Endothelial cell (in vitro differentiated cells): ENCODE data around the gene LPCAT1. TPM values are rescaled to one million over a fixed set of nuclear protein-coding genes. Genes with fewer than 3 reads are reported as not detected.

Experiments used
- DNase-seq: peaks from one replicate; pipeline ENCODE4 v3.0.0; 2021; ENCODE audit warnings: low spot score
- H3K27ac Mint-ChIP-seq: one replicate; pipeline ENCODE4 v1.8.0; 2021; ENCODE audit warnings: mixed read lengths, inconsistent platforms; ENCODE audit not compliant: unreplicated experiment
- H3K27me3 Mint-ChIP-seq: one replicate; pipeline ENCODE4 v1.8.0; 2021; ENCODE audit warnings: mild to moderate bottlenecking, moderate library complexity, mixed read lengths, inconsistent platforms; ENCODE audit not compliant: unreplicated experiment
- H3K36me3 Mint-ChIP-seq: one replicate; pipeline ENCODE4 v1.8.0; 2021; ENCODE audit warnings: mild to moderate bottlenecking, low read depth, mixed read lengths, inconsistent platforms; ENCODE audit not compliant: unreplicated experiment
- H3K4me1 Mint-ChIP-seq: one replicate; pipeline ENCODE4 v1.8.0; 2021; ENCODE audit warnings: mild to moderate bottlenecking, mixed read lengths, inconsistent platforms; ENCODE audit not compliant: unreplicated experiment
- H3K4me3 Mint-ChIP-seq: one replicate; pipeline ENCODE4 v1.8.0; 2021; ENCODE audit warnings: mild to moderate bottlenecking, mixed read lengths, inconsistent platforms; ENCODE audit not compliant: unreplicated experiment
- H3K9me3 Mint-ChIP-seq: one replicate; pipeline ENCODE4 v1.8.0; 2021; ENCODE audit warnings: mixed read lengths, inconsistent platforms; ENCODE audit not compliant: unreplicated experiment
- CTCF ChIP-seq: fragments of 200-600 bp; sonication (generic); IDR thresholded peaks from one replicate; pipeline ENCODE4 v1.5.0; 2021; ENCODE audit warnings: antibody characterized with exemption; ENCODE audit not compliant: unreplicated experiment
- total RNA-seq: library from RNA; stranded (reverse); fragmentation: NEBNext Ultra II Directional; extraction: Animal tissue kit (Norgen Biotek cat#: 25700); gene quantifications from one replicate; pipeline ENCODE4 v1.2.1, GENCODE V29; 2021; ENCODE audit not compliant: unreplicated experiment

The LPCAT1 gene
- total RNA-seq, 1 donor from 2014 or later: 81.3 TPM

DNA sequence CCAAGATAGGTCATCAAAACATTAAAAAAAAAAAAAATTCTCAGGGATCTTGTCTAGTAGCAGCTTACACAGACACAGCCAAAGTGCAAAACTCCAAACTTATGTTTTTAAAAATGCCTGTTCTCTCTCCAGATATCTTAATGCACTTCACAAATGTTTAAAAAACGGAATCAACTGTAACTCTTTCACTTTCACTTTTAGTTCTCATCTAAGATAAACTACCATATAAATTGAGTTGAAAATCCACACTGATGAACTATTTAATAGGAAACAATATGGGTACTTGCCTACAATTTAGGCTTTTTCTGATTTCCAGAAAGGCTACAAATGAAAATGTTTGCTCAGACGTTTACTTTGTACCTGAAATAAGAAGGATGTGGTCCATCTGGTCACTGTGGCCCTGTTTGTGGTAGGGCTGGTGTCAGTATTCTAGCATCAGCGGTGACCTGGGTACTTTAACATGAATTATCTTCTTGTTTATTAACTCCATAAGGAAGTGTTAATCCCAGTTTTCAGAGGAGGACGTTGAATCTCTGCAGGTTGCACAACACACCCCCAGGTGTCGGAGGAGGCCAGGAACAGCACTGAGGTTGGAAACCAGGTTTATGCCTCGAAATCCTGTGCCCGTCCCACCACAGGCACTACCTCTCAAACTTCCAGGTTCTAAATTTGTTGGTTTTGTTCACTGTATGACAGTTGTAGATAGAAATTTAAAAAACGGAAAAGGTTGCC lies 13.3 kb upstream of the LPCAT1 start:
- no peak for DNase-seq
- Mint-ChIP-seq H3K9me3 (no peaks in the 10 kb centered on the region), H3K4me3 (no peak overlapping the region), H3K36me3 (peaks cover 4% of the 10 kb centered on the region), H3K27ac (no peak overlapping the region), H3K4me1 (no peaks in the 10 kb centered on the region), H3K27me3 (peaks cover 11% of the 10 kb centered on the region)
- TF ChIP-seq CTCF: no peak

- Mint-ChIP-seq H3K27ac (no peak overlapping the region), H3K9me3 (no peaks in the 10 kb centered on the region), H3K27me3 (peaks cover 10% of the 10 kb centered on the region), H3K4me3 (no peak overlapping the region), H3K4me1 (no peaks in the 10 kb centered on the region), H3K36me3 (peaks cover 4% of the 10 kb centered on the region)
- DNase-seq: no peak
- no peak for TF ChIP-seq CTCF
These were observed 12.6 kb upstream of the LPCAT1 start for GRCh38 chr5:1536322-1536845.

- Mint-ChIP-seq H3K27ac (no peak overlapping the region), H3K27me3 (peaks cover 10% of the 10 kb centered on the region), H3K4me1 (no peaks in the 10 kb centered on the region), H3K36me3 (peaks cover 4% of the 10 kb centered on the region), H3K9me3 (no peaks in the 10 kb centered on the region), H3K4me3 (no peak overlapping the region)
- no peak for DNase-seq
- no peak for TF ChIP-seq CTCF
These were observed 11.9 kb upstream of the LPCAT1 start for GRCh38 chr5:1535646-1536045.

- Mint-ChIP-seq H3K36me3 (no peaks in the 10 kb centered on the region), H3K27me3 (peaks cover under 1% of the 10 kb centered on the region), H3K9me3 (no peaks in the 10 kb centered on the region), H3K4me3 (no peak overlapping the region), H3K27ac (no peak overlapping the region), H3K4me1 (no peaks in the 10 kb centered on the region)
- no peak for DNase-seq
- no peak for TF ChIP-seq CTCF
These were observed 8.6 kb upstream of the LPCAT1 start for GRCh38 chr5:1532384-1532783.

- no peak overlapping the region for H3K4me3 Mint-ChIP-seq
- H3K27ac Mint-ChIP-seq: no peak overlapping the region
- H3K9me3 Mint-ChIP-seq: no peaks in the 10 kb centered on the region
- peaks cover 2% of the 10 kb centered on the region for H3K27me3 Mint-ChIP-seq
- no peaks in the 10 kb centered on the region for H3K36me3 Mint-ChIP-seq
- TF ChIP-seq CTCF: no peak
- no peaks in the 10 kb centered on the region for H3K4me1 Mint-ChIP-seq
- DNase-seq: no peak
These were observed 5.7 kb upstream of the LPCAT1 start for GRCh38 chr5:1529498-1529897.
